SK-N-SH treated with all-trans-retinoic acid at 6 μM for 48 hours (cell line): Measurements from ENCODE around the gene C3orf52.

ENCODE experiments used
- ATAC-seq: fragments of 200-7000 bp; cut with Tn5 transposase; 3 replicates; pipeline ENCODE4 v1.9.1; 2020; ENCODE audit warnings: mild to moderate bottlenecking, moderate library complexity
- ARNTL ChIP-seq: fragments of 450-650 bp; formaldehyde crosslinking; IDR thresholded peaks from 2 replicates; pipeline ENCODE4 v1.5.0; 2020; ENCODE audit warnings: low read depth, mild to moderate bottlenecking, moderate library complexity, borderline replicate concordance
- BACH2 ChIP-seq: fragments of 250-450 bp; sonication (Bioruptor Pico); IDR thresholded peaks from 2 replicates; pipeline ENCODE4 v1.9.0; 2021; ENCODE audit warnings: mild to moderate bottlenecking, borderline replicate concordance
- CSDC2 ChIP-seq: fragments of 250-450 bp; sonication (Bioruptor Pico); IDR thresholded peaks from 2 replicates; pipeline ENCODE4 v1.5.0; 2020; ENCODE audit warnings: mild to moderate bottlenecking, moderate library complexity
- ESRRG ChIP-seq: fragments of 250-450 bp; sonication (Bioruptor Pico); IDR thresholded peaks from 2 replicates; pipeline ENCODE4 v1.6.1; 2021; ENCODE audit warnings: mild to moderate bottlenecking
- ISL1 ChIP-seq: fragments of 250-450 bp; sonication (Bioruptor Pico); IDR thresholded peaks from 2 replicates; pipeline ENCODE4 v2.1.2; 2022; ENCODE audit warnings: mild to moderate bottlenecking, moderate library complexity
- OSR1 ChIP-seq: fragments of 250-450 bp; sonication (Bioruptor Pico); IDR thresholded peaks from 2 replicates; pipeline ENCODE4 v1.8.0; 2022; ENCODE audit warnings: moderate library complexity, mild to moderate bottlenecking, inconsistent platforms
- POU6F1 ChIP-seq: fragments of 250-450 bp; sonication (Bioruptor Pico); IDR thresholded peaks from 2 replicates; pipeline ENCODE4 v1.8.0; 2021; ENCODE audit warnings: low read depth, mild to moderate bottlenecking, moderate library complexity, borderline replicate concordance
- PPARA ChIP-seq: fragments of 250-450 bp; sonication (Bioruptor Pico); IDR thresholded peaks from 2 replicates; pipeline ENCODE4 v1.5.0; 2020; ENCODE audit warnings: mild to moderate bottlenecking, borderline replicate concordance
- RARB ChIP-seq: fragments of 250-450 bp; sonication (Bioruptor Pico); IDR thresholded peaks from 2 replicates; pipeline ENCODE4 v1.8.0; 2021; ENCODE audit warnings: mild to moderate bottlenecking, moderate library complexity
- SNAI2 ChIP-seq: fragments of 250-450 bp; sonication (Bioruptor Pico); IDR thresholded peaks from 2 replicates; pipeline ENCODE4 v1.5.0; 2020; ENCODE audit warnings: mild to moderate bottlenecking, moderate library complexity
- TCF4 ChIP-seq: fragments of 250-450 bp; sonication (Bioruptor Pico); IDR thresholded peaks from 2 replicates; pipeline ENCODE4 v1.8.0; 2021; ENCODE audit warnings: mild to moderate bottlenecking, moderate library complexity, borderline replicate concordance
- TOX ChIP-seq: fragments of 250-450 bp; sonication (Bioruptor Pico); IDR thresholded peaks from 2 replicates; pipeline ENCODE4 v1.8.0; 2021; ENCODE audit warnings: mild to moderate bottlenecking, moderate library complexity, borderline replicate concordance
- ZC3H10 ChIP-seq: fragments of 250-450 bp; sonication (Bioruptor Pico); IDR thresholded peaks from 2 replicates; pipeline ENCODE4 v1.5.1; 2021; ENCODE audit warnings: mild to moderate bottlenecking, moderate library complexity
- ZFP3 ChIP-seq: fragments of 250-450 bp; sonication (Bioruptor Pico); IDR thresholded peaks from 2 replicates; pipeline ENCODE4 v1.5.0; 2020; ENCODE audit warnings: mild to moderate bottlenecking, moderate library complexity
- ZNF565 ChIP-seq: fragments of 450-650 bp; formaldehyde crosslinking; conservative IDR thresholded peaks from 2 replicates; pipeline ENCODE4 v1.5.0; 2020; ENCODE audit warnings: low read depth, mild to moderate bottlenecking, moderate library complexity
- ZNF8 ChIP-seq: fragments of 450-650 bp; formaldehyde crosslinking; IDR thresholded peaks from 2 replicates; pipeline ENCODE4 v1.5.0; 2020; ENCODE audit warnings: mild to moderate bottlenecking, moderate library complexity
- TF ChIP-seq, protein P1 (sequence below): fragments of 250-450 bp; sonication (Bioruptor Pico); IDR thresholded peaks from 2 replicates; pipeline ENCODE4 v1.5.1; 2020; ENCODE audit warnings: low read depth, mild to moderate bottlenecking, moderate library complexity
- TF ChIP-seq, protein P2 (sequence below): fragments of 250-450 bp; sonication (Bioruptor Pico); IDR thresholded peaks from 2 replicates; pipeline ENCODE4 v1.5.1; 2021; ENCODE audit warnings: mild to moderate bottlenecking, moderate library complexity

Gene C3orf52

GRCh38 chr3:112088944-112089343 lies 2.8 kb downstream of the C3orf52 start:
- no peak for TF ChIP-seq ZNF8 (CRISPR knock-in tag)
- no peak for TF ChIP-seq SNAI2
- TF ChIP-seq, protein P1, sequence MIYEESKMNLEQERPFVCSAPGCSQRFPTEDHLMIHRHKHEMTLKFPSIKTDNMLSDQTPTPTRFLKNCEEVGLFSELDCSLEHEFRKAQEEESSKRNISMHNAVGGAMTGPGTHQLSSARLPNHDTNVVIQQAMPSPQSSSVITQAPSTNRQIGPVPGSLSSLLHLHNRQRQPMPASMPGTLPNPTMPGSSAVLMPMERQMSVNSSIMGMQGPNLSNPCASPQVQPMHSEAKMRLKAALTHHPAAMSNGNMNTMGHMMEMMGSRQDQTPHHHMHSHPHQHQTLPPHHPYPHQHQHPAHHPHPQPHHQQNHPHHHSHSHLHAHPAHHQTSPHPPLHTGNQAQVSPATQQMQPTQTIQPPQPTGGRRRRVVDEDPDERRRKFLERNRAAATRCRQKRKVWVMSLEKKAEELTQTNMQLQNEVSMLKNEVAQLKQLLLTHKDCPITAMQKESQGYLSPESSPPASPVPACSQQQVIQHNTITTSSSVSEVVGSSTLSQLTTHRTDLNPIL (CRISPR knock-in tag) = no peak
- no peak for TF ChIP-seq CSDC2 (CRISPR knock-in tag)
- TF ChIP-seq, all 23 proteins: peak for 0
- no peak for ATAC-seq

DNA sequence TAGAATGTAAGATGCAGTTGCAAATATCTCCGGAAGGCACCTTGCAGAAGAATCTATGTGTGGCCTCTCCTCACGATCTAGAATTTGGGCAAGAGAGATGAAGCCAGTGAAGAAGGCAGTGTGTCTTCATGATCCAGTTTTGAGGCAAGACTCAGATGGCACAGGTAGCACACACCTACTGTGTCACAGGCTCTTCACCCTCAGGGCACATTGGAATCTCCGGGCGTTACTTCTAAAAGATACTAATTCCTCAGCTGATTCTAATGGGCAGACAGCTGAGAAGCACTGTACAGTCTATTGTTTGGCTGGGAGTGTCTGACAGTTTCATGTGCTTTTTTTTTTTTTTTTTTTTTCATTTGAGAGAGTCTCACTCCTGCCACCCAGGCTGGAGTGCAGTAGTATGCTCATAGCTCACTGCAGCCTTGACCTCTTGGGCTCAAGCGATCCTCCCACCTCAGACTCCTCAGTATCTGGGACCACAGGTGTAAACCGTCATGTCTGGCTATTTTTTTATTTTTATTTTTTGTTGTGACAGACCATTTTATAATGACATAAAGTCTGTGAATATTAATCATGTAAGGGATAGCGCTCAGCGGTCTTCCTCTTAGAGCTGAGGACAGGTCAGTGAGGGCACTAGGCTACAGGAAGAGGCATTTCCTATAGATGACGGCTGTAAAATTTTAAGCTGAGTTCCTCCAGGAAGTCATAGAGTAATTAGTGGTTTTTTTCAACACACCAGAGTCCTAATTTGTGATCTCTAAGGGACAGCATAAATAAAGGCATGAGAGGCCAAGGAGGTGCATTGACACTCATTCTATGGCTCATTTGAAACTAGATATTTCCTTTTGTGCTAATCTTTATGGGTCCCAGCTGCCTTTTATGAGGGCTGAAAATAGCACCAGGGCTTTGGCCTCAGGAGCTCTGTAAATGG lies 4.0 kb downstream of the C3orf52 start:
- ATAC-seq = no peak
- TF ChIP-seq ARNTL (CRISPR knock-in tag) = no peak
- TF ChIP-seq RARB (CRISPR knock-in tag) = no peak
- no peak for TF ChIP-seq SNAI2
- TF ChIP-seq, all 23 proteins: peak for 0

DNA sequence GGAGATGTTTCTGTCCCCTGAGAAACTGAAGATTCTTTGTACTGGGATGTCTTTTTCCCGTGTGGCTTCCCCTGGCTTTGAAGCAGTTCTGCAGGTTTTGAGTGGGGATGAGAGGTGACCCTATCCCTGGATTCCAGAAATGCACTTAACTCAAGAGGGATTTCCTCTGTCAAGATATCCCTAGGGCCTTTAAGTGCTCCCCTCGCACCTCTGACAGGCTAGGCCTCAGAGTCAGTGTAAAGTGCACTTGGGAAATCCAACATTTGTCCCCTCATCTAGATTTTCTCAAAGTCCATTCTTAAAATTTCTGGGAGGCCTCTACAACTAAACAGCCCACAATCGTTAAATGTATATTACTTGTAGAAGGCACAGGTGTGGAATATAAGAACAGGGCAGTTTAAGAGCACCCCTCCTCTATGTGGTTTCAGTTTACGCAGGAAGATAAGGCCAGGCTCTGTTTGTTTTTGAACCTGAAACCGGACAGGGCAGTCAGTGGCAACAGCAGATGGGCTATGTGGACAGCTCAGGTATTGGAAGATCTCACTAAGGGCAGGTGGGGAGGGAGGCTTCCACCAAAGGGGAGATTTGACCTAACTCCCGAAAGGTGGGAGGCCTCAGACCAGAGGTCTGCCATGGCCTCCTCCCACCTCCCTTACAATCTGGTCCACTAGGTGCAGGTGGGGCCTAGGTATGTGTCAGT lies 4.8 kb downstream of the C3orf52 start:
- TF ChIP-seq ZNF8 (CRISPR knock-in tag) = no peak
- TF ChIP-seq ZC3H10 (CRISPR knock-in tag) = no peak
- TF ChIP-seq, protein P2, sequence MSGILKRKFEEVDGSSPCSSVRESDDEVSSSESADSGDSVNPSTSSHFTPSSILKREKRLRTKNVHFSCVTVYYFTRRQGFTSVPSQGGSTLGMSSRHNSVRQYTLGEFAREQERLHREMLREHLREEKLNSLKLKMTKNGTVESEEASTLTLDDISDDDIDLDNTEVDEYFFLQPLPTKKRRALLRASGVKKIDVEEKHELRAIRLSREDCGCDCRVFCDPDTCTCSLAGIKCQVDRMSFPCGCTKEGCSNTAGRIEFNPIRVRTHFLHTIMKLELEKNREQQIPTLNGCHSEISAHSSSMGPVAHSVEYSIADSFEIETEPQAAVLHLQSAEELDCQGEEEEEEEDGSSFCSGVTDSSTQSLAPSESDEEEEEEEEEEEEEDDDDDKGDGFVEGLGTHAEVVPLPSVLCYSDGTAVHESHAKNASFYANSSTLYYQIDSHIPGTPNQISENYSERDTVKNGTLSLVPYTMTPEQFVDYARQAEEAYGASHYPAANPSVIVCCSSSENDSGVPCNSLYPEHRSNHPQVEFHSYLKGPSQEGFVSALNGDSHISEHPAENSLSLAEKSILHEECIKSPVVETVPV = no peak
- no peak for TF ChIP-seq ISL1 (CRISPR knock-in tag)
- TF ChIP-seq, protein P1 (CRISPR knock-in tag) = no peak
- no peak for ATAC-seq

- TF ChIP-seq ZNF565 (no peak), TOX (no peak), CSDC2 (CRISPR knock-in tag) (no peak)
- no peak for ATAC-seq
Observed at GRCh38 chr3:112092496-112093179, 6.4 kb downstream of the C3orf52 start.

GRCh38 chr3:112093180-112093522 lies 7.0 kb downstream of the C3orf52 start:
- TF ChIP-seq POU6F1 (CRISPR knock-in tag) (no peak), ARNTL (CRISPR knock-in tag) (no peak), TCF4 (CRISPR knock-in tag) (no peak), PPARA (CRISPR knock-in tag) (no peak), CSDC2 (CRISPR knock-in tag) (no peak), ZNF8 (CRISPR knock-in tag) (no peak), ISL1 (CRISPR knock-in tag) (no peak), ZNF565 (no peak), OSR1 (CRISPR knock-in tag) (no peak), BACH2 (CRISPR knock-in tag) (no peak), ESRRG (CRISPR knock-in tag) (no peak), ZFP3 (CRISPR knock-in tag) (no peak)
- ATAC-seq = no peak
